GM21825 (cell line): ENCODE measurements around the gene CTSC.

Experiments
- ATAC-seq: cut with Tn5 transposase; IDR thresholded peaks from one replicate; pipeline ENCODE4 v1.9.1; 2021; ENCODE audit warnings: mild to moderate bottlenecking, moderate library complexity; ENCODE audit not compliant: unreplicated experiment

Gene CTSC

DNA sequence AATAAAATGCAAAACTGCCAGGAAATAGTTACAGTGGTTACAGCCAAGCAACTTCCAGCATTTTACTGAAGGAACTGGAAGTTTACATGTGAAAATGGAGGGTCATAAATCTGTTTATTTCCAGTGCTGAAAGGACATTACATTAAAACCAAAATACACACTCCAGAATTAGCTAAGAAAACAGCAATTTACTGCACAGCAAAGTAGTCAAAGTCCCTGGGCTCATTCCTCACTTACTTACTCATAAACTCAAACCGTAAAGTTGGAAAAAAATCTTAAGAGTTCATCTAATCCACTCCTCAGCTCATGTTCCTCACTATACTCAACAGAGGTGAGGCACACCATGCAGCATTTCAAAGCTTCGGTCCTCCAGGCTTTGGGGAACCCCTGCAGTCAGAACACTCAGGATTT lies 17.4 kb downstream of the CTSC start:
- no peak for ATAC-seq

DNA sequence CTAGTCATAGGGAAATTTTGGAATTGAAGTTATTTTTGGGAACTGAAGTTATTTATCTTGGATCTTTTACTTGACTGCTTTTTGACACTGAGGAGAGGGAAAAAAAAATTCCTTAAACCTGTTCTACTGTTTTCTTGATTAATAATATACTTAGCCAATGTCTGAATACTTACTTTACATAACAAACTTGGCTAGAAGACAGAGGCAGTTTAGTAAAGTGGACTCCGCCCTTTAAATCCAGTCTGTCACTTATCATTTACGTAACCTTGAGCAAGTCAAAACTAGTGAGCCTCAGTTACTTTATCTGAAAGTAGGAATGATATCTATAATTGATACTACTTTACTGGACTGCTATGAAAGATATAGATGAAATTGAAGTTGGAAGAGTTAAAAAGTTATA lies 19.5 kb downstream of the CTSC start:
- no peak for ATAC-seq

DNA sequence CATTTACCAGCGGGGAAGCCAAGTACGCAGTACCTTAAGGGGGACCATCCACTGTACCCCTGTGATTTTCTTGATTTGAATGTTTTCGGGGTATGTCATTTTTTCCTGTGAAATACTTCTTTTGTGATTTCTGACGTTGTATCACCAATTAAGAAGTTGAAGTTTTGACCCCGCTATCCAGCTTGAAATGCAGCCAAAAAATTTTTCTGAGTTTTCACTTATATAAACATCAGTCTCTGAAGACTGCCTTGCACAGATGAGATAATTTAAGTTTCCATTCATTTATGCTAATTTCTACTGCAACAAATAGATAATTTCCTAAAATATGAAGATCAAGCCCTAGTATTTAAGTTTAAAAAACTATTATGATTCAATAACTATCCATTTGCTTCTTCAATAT lies 20.0 kb downstream of the CTSC start:
- no peak for ATAC-seq

DNA sequence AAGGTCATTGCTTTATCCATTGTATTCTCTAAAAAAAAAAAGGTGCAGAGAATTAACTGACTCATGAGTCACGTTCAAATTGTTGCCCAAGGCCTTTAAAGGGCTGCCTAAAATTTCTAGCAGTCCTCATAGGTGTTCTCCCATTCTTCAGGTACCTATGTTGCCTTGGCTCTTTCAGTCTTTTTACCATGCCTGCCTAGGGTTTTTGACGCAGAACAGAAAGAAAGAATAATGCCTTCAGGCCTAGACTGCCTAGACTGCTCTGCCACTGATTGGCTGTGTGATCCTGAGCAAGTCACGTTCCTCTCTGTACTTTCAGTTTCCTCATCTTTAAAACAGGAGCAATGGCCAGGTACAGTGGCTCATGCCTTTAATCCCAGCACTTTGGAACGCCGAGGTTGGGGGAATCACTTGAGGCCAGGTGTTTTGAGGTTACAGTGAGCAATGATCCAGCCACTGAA lies 21.5 kb downstream of the CTSC start:
- no peak for ATAC-seq

DNA sequence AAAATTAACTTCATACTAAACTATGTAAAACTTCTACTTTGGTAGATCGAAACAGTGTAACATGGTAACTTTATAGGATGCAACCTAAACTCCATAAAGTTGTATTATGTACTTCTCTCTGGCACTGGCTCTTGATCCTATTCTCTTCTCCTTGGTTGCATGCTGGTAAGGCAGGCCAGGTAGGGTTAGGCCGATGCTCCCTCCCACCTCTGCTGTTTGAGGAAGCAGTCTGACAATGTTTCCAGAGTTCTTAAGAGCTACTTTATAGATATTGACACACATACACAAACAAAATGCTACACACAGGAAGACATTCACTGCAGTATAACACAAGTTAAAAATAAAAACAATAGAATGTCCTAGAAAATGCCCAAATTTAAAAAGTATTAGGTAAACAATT lies 22.5 kb downstream of the CTSC start:
- ATAC-seq = no peak

DNA sequence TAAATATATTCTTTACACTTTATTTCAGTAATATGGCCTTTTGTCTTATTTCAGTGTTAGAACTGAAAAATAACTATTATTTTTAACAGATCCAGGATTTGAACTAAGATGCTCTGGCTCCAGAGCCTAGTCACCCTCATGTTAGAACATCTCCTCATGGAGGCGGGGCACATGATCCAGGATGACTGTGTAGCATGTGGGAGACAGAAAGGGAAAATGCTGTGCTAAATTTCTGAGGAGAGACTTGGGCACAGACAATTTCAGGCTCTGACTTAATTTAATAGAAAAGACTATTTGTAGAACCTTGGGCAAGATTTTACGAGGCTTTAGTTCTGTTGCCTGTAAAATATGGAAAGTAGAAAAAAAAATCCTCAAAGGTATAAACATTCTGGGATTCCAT lies 24.1 kb downstream of the CTSC start:
- no peak for ATAC-seq

DNA sequence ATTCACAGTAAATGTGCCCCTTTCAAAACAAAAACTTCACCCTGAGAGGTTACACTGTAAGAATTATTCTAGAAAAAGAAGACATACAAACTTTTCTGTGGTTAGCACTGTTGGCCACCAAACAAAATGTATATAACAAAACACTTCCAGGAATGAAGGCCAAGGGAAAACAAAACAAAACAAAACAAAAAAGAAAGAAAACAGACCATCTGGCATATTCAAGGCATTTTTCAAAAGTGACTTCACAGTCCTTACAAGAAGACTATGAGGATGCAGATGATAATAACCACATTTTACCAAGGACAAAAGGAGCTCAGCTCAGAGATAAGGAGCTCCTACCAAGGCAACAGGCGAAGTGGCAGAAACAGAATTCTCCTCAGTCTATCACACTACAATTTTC lies 24.9 kb downstream of the CTSC start:
- ATAC-seq = no peak

DNA sequence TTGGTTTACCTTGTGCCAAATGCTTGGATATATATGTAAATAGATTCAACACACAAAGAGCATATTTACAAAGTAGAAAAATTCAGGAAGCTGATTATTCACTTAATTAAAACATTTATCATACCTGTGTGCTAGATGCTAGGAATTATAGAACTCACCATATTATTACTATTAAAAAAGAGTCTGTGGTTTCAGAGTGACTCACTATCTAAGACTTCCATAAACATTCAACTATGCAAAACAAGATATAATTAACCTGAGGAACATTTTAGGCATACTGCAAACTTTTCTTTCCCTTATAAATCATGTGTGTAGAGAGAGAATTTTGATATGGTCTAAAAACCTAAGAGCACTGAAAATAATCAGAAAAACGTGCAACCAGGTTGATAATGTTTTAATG lies 27.3 kb downstream of the CTSC start:
- ATAC-seq = no peak

DNA sequence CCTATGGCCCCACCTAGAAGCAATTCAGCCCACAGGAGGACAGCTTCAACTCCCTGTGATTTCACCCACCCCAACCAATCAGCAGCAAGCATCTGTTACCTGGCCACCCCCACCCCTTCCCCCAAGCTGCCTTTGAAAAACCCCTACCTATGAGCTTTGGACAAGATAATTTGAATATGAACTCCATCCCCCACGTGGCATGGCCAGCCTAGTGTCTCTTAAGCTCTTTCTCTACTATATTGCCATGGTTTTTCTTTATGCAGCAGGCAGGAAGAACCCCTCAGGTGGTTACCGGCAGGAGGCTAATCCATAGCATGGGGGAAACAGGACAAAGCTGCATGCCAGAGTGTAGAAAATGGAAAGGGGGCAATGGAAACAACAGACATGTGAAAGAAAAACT lies 29.0 kb downstream of the CTSC start:
- ATAC-seq = no peak

DNA sequence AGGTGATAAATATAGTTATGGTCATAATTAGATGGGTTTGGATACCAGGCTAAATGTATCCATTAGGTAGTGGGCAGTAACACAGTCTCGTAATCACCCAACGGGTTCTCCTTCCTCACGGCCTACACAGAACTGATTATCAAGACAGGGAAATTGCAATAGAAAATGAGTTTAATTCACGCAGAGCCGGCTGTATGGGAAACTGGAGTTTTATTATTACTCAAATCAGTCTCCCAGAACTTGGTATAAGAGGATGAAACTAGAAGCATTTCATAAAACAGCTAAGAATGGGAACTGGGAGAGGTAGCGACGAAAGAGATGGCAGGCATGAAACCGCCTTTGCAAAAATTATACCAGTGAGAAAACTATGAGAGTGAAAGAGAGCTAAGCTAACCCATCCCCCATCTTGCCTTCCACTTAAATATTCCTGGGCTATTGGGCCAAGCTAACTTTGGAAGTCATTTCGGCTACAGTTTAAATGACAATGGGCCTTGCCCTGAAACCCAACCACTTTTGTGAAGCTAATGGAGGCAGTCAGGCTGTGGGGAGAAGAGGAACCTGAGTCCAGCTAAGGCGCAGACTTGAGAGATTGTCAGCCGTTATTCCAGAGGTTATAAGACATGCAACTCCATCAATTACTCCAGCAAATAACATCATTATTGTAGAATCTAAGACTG lies 29.6 kb downstream of the CTSC start:
- ATAC-seq = peak; percentile 64

DNA sequence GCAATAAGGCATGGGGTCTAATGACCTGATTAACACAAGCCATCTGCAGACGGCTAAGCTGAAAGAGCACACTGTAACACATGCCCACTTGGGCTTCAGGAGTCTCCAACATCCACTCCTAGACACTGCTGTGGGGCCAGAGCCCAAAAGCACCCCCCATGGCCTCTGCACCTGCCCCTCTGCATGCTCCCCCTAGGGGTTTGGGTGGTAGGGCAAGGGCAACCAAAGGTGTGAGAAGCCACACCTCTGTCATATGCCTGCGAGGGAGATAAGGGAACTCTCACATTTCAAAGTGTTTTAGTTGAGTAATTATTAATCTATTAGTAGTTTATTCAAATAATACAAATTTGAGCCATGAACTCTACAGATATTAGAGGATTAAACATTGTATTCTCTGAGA lies 30.8 kb downstream of the CTSC start:
- ATAC-seq = no peak

DNA sequence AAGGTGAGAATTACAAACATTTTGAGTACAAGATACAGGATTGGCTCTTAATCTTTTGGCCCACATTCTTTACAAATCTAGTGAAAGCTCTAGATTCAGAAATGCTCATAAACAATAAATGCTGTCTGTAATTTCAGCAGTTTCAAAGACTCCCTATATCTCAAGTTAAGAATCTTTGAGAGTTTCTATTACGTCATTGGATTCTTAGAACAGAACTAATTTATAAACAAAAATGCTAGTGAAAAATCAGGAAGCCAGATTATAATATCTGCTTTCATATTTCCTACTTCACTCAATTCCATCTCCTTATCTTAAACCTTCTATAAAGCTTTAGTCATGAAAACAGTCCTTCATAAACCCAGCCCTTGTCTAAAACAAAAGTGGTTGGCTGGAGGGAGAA lies 32.1 kb downstream of the CTSC start:
- ATAC-seq = no peak

DNA sequence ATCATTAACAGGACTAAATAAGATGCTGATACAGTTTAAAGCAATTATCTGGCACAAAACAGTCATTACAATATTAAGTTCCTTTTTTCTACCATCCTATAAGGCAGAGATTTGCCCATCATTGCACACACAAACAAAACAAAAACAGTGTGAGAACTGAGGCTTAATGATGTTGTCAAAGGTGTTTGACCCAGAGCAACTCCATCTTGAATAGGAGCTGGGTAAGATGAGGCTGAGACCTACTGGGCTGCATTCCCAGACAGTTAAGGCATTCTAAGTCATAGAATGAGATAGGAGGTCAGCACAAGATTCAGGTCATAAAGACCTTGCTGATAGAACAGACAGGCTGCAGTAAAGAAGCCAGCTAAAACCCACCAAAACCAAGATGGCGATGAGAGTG lies 33.2 kb downstream of the CTSC start:
- ATAC-seq = no peak

DNA sequence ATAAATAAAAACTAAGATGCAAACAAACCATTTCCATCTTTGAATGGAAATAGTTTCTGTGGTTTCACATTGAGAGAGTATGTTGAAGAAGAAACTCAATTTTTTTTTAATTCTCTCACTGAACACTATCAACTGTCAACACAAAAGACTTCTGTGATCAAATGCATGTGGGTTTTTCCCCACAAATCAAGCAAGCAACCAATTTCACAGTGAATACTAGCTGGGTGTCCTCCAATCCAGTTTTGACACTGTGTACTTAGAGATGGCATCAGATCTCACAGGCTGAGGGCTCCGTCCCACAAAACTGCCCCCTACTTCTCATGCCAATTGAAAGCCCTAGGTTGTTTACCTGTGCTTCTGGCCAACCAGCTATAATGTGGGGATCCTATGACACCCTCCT lies 34.5 kb downstream of the CTSC start:
- ATAC-seq = no peak

DNA sequence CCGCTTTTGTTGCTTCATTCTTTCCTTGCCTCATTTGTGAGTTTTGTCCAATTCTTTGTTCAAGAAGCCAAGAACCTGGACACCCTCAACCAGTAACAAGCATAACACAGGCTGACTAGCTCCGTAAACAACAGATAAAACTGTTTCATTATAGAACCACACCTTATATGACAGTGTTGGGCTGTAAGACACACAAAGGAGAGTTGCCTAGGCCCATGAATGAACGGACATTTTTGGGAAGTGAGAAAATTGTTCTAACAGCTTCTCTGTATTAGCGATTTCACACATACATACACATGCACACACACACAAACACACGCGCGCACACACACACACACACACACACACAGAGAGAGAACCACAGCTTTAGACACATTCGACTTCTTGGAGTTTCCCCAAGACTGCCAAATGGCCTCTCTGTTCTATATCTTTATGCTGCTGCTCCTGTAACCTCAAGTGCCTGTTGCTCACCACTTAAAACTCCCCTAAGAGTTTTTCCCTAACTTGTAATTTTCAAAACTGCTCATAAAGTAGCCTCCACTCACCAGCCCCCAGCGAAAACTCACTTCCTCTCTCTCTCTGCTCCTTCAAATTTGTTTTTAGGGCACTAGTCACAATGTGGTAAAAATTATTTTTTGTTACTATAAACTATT lies 35.9 kb downstream of the CTSC start:
- peak; percentile 42 for ATAC-seq

DNA sequence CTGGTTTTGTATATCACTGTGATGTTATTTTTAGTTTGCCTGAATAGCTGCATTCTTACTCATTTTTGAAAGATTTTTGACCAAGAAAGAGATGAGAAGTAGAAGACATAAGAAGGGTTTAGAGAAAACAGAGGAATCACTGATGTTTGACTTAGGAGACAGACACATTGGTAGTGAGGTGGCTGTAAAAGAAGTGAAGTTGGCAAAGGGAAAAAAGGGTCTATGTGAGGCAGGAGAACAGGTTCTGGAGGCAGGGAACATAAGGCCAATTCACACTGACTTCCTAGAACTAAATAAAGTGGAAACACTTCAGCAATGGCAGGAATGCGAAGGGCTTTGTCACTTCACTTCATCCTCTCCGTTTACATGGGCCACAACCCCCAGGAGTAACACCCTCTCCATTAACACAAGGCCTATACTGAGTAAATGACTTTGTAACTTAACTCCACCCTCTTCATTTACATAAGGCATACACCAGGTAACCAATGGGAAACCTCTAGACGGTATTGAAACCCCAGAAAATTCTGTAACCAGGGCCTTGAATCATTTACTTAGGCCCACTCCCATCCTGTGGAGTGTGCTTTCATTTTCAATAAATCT lies 36.5 kb downstream of the CTSC start:
- ATAC-seq = peak; percentile 77

DNA sequence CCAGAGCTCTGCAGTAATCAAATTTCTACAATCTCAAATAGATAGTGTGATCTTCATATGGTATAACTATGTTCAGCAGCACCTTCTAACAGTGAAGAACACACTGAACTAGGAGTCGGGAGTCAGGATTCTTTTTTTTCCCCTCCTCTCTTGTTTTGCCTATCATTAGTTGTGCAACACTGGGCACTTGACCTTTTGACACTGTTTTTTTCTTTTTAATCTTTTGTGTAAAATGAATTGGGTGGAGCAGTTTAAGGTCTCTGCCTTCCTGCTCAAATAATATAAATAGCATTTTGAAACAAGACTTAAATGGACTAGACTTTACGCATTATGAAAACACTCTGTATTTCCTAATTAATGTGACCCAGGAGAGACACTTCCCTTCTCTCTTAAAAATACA lies 39.7 kb downstream of the CTSC start:
- no peak for ATAC-seq

DNA sequence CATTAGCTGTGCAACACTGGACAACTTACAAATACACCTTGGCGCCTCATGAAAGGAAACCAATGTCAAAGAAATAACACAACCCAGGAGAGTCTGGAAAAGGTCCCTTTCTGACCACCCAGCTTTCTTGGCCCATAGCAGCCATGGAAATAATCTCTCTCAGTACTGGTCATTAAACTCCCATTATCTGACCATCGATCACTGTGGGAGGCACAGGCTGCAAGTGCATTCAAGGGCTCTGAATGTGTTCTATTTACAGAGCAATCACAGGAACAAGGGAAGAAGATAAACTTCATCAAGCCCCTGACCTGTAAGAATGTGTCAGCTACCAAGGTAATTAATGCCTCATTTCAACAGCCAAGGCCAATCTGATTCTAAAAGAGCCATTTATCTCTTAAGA lies 40.1 kb downstream of the CTSC start:
- no peak for ATAC-seq

DNA sequence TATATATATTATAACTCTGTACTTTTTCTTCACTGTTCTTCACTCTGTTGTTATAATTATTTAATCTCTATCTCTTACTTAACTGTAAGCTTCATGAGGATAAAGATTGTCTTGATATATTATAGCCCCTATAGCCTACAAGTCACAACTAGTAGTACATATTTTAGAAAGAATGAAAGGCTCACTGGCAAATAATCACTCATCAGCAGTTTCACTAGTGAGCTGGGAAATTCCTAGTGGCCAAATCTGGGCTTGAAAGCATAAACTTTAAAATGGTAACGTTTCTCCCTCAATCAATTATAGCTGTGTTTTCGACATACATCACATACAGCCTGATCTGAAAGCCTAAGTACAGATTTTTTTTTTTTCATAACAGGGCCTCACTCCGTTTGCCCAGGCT lies 42.5 kb downstream of the CTSC start:
- no peak for ATAC-seq

DNA sequence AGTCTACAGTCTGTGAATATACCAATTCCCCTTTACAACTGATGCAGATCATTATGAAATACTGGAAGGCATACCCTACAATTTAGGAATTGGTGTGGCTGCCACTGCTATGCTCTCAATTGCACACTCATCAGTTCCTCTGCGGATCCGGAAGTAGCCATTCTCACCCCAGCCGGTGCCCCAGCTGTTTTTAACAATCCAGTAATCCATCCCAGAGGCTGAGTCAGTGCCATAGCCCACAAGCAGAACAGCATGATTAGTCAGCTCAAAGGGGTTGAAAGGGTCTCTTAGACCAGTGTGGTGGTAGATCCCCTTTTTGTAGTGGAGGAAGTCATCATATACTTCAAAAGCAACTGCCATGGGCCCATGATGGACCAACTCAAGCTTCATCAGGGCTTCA lies 43.6 kb downstream of the CTSC start:
- ATAC-seq = no peak

DNA sequence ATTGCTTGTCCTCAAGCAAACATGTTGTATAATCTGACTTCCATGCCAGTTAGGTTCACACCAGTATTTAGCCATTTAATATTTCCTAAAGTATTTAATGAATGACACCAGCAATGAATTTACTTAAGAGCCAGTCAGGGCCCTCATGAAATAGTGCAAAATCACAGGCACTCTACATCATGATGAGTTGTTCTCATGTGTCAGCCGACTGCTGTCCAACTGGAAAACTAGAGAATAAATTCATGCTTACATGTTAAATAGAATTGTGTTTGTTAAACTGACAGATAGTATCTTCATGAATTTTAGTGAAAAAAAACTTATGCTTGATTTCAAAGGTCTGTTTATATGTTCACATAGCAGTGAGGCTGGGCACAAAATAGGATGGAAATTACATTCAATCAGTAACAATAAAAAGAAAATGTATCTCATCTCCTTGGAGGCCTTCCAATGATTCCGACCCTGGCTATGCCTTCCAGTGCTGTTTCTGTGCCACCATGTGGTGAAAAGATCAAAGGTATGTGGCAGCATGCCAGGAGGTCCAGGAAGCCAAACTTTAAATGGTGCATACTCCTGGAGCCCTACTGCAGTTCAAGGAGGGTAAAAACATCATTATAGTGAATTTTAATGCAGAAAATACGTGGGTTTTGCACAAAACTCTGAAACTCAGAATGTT lies 45.2 kb downstream of the CTSC start:
- ATAC-seq = no peak

DNA sequence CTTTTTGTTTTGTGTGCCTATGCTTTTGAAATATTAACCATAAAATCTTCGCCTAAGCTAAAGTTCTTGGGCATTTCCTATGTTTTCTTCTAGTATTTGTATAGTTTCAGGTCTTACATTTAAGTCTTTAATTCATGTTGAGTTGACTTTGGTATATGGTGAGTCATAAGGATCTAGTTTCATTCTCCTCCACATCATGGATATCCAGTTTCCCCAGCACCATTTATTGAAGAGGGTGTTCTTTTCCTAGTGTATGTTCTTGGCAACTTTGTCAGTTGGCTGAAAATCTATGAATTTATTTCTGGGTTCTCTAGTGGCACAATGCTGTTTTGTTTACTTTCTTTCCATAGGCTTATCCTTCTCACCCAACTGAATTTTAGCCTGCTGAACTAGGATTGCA lies 49.0 kb downstream of the CTSC start:
- ATAC-seq = no peak
